GM19328 (cell line): ENCODE measurements around the gene COLQ.

Source experiments
- ATAC-seq: cut with Tn5 transposase; IDR thresholded peaks from one replicate; pipeline ENCODE4 v1.9.1; 2021; ENCODE audit warnings: mild to moderate bottlenecking, moderate library complexity; ENCODE audit not compliant: unreplicated experiment

Gene COLQ

GRCh38 chr3:15520804-15521572 is 518 bp downstream of the COLQ start:
- ATAC-seq, result no peak

DNA sequence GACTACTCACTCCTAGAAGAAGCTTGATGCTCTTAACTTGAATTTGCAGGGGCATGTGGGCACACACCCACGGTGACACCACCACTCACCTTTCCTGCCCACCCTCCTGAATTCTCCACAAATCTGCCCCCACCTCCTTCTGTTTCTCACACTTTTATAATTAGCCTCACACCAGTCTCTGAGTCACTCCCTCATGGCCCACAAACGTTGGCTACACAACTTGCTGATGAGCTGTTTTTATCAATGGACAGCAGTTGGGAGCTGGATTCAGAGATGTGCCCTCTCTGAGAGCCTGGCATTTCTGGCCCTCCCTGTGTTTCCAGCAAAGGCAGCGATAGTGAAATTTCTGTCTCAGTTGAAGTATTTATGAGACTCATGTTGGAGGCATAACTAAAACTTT is 1.3 kb downstream of the COLQ start:
- ATAC-seq, result no peak

DNA sequence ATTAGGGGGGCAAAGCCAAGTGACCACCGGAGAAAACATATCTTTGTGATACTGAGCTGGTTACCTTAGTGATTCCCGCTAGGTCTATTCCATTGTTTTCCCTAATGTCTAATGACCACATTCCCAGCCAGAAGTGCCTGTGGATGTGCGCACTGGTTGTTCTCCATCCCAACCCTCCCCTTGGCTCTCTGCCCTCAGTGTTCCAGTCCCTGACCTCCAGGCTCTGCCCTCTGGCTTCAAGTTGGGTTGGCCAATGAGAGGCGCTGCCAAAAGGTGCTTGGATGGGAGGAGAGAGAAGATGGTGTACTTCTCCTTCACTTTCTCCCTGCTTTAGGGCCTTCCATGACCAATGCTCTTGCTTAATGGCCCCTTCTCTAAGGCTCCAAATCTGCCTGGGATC is 2.4 kb downstream of the COLQ start:
- no peak for ATAC-seq

GRCh38 chr3:15514663-15515340 is 6.7 kb downstream of the COLQ start:
- no peak for ATAC-seq

DNA sequence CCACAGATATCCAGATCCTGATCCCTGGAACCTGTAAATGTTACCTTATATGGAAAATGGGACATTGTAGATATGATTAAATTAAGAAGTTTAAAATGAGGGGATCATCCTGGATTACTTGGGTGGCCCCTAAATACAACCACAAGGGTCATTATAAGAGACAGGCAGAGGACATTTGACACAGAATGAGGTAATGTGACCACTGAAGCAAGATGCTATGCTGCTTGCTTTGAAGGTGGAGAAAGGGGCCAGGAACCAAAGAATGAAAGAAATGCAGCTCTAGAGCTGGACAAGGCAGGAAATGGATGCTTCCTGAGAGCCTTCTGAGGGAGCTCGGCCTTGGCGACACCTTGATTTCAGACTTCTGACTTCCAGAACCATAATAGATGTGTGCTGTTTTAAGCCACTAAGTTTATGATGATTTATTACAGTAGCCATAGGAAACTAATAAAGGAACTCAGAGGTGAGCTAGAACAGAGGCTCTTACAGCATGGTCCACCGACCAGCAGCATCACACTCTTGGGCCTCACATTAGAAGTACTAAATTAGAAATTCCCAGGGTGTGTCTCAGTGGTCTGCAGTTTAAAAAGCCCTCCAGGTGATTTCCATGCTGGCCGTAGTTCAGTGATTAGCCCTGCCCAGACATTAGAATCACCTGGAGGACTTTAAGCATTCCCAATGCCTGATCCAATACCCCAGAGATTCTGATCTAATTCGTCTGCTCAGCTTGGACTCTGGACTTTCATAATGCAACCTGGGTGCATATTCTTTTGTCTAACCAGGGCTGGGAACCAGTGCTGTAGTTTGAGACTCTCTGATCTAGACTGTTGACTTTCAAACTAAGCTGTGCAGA is 7.5 kb downstream of the COLQ start:
- no peak for ATAC-seq

GRCh38 chr3:15513116-15513515 is 8.4 kb downstream of the COLQ start:
- ATAC-seq, result no peak

DNA sequence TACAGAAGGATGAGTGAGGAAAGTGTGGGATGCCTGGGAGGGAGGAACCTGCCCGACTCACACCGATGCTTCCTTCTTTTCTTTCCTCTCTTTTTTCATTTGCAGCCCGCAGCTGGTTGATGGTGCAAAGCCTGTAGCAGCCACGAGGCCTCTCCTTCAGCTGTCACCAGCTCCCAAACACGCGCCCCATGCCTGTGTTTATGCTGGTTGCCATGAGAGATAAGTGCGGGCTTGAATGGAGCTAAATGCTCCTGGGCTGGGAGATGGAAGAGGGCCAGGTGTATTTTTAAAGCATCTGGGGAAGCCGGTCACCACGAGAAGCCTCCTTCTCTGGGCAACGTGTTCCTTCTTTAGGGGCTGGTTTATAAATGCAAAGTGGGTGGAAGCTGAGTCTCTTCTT is 9.3 kb downstream of the COLQ start:
- ATAC-seq, result no peak

DNA sequence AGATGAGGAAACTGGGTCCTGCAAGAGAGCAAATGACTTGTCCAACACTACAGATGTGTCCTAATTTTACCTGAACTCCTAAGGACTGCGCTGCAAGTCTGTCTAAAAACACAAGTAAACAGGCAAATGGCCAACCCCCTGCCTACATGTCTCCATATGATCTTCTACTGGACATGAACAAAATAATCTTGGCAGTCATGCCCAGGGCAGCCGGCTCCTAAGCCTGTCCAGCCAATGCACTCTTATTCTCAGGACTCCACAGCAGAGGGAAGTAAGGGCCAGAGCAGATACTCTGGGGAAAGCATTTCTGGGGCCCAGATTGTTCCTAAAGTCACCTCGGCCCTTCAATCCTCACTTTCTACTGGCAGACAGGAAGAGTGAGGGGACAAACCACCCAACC is 10.3 kb downstream of the COLQ start:
- no peak for ATAC-seq

DNA sequence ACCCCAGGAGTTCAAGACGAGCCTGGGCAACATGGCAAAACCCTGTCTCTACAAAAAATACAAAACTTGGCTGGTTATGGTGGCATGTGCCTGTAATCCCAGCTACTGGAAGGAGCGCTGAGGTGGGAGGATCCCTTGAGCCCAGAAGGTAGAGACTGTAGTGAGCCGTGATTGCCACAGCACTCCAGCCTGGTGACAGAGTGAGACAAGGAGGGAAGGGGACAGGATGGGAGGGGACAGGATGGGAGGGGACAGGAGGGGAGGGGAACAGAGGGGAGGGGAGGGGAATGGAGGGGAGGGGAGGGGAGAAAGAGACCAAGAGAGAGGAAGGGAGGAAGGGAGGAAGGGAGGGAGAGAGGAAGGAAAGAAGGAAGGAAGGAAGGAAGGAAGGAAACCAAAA is 11.0 kb downstream of the COLQ start:
- no peak for ATAC-seq

DNA sequence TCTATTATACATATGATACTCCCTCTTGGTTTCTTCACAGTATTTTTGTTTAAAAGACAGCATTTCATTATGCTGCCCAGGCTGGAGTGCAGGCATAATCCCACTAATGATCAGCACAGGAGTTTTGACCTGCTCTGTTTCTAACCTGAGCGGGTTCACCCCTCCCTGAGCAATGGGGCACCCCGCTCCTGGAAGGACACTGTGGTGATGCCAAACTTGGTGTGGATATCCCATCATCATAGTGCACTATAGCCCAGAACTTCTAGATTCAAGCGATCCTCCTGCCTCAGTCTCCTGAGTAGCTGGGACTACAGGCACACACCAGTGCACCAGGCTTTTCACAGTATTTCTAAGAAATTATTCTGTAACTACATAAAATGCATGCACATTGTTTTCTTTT is 14.9 kb downstream of the COLQ start:
- no peak for ATAC-seq

DNA sequence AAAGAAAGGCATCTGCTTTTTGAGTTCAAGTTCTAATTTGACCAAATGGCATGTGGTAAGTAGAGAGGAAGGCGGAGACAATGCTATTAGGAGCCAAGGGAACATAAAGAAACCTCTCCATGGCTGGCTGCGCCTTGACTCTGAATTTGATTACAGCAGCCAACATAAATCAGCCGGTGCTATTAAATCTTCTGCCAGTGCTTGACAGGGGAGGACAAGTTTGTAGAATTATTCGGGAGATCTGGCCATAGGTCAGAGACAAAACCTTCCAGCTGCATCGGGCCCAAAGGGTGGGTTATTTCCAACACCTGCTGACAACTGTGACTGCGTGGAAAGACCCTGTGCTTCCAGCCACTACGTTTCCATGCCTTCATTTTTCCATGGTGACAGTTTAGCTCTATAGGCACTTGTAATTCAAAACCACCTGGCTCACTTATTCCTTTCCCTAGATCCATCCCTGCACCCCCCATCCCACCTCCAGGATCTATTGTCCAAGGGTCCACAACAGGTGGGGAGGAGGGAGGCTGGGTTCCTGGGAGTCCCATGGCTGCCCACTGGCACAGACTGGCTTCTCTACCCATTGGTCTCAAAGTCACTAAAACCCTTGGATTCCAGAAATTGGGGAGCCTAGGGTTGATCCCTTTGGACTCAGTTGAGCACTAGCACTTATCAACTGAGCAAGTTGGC is 15.9 kb downstream of the COLQ start:
- ATAC-seq, result no peak

DNA sequence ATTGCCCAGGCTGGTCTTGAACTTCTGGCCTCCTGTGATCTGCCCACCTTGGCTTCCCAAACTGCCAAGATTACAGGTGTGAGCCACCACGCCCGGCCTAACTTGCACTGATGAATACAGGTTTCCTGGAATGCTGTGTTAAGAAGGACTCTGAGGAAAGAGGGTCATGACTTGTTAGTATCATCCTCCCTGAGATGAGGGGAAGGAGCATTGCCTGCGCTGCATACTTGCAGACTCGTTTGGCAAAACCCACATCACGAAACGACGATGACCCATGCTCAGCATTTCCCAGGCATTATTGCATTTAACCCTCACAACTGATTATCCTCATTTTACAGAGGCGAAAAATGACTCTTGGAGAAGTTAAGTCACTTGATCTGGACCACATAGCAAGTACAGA is 18.9 kb downstream of the COLQ start:
- ATAC-seq, result no peak

DNA sequence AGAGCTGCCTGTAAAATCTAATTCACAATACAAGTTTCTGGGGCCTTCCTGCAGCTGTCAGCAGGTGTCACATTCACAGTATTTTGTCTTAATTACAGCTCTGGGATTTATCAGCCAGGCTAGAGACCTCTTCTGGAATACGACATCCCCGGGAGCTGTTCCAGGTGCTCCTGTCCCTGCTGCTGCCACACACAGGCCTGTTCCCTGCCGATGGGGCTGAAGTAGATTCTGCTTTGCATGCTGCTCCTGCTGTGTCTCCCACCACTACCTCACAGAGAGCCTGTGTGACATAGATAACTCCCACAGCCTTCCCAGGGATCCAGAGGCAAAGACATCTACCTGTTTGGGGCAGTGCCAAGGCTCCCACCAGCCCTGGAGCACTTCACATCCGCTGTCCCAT is 20.4 kb downstream of the COLQ start:
- ATAC-seq, result no peak

DNA sequence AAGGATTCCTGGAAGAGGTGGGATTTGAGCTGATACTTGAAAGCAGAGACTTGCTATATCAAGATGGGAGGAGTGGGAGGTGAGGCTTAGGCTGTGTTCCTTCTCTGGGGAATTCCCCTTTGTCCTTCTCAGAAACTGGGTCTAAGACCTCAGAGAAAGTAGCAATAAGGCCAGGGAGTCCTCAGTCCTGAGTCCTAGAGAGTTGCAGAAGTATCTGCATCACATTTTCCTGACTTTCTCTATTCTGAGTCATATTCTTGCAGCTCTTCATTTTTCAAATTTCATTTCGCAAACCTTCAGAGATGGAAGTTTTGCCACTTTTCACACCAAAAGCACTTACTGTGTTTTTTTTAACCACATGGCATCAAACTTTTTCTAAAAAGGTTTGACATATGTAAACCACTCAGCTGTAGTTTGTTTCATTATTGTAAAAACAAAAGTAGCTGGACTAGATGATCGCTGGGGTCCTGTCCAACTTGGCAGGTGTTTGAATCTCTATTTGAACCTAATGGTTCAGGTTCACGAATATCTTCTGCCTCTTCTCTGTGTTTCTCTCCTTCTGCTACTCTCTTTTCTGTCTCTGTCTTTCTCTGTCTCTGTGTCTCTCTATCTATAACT is 21.3 kb downstream of the COLQ start:
- ATAC-seq, result no peak

DNA sequence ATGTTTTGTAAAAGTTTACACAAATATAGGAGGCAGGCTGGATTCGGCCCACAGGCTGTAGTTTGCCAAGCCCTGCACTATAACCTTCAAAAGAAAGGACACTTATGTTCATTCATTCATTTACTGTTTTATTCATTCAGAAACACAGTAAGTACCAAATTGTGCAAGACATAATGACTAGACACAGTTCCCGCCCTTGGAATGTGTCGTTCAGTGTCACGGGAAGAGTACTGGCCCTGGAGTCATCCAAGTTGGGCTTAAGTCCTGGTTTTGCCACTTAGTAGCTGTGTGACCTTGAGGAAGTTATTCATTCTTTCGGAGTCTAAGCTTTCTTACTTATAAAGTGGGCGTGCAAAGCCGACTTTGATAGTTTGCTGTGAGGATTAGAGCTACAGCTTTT is 22.0 kb downstream of the COLQ start:
- ATAC-seq, result no peak

DNA sequence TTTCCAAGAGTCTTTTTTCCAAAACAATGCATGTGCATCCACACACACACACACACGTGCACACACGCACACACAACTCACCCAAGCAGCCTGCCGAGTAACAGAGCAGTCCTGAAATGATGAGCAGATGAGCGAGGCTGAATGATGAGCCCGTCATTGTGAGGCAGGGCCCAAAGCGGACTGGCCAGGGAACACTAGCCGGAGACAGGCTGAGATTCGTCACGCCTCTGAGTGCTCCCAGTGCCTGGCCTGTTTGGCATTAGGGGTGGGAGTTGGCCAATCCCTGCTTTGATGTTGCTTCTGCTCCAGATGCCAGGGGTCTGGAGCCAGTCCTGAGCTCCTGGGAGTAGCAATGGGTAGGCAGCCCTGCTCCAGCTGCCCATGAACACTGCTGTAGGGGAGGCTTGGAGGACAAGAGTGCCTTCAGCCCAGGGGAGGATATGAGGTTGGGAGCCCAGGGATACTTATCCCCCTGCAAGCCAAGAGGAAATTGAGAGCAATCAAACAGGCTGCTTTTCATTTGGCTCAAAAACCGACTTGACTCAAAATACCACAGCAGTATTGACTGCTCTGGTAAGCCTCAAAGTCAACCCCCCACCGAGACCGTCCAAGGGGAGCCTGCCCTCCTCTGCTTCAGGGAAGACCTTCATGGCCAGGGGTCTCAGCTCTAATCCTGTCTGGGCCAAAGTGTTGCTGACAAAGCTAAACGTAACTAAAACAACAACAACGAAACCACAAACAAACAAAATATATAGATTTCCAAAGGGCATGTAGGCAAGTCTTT is 22.9 kb downstream of the COLQ start:
- ATAC-seq, result no peak

GRCh38 chr3:15497964-15498363 is 23.5 kb downstream of the COLQ start:
- ATAC-seq, result no peak

- no peak for ATAC-seq
These were observed 25.2 kb downstream of the COLQ start for GRCh38 chr3:15496341-15496664.

- no peak for ATAC-seq
These were observed 25.8 kb downstream of the COLQ start for GRCh38 chr3:15495461-15496340.
